Mesodermal cell (in vitro differentiated cells): ENCODE data around the gene DYDC2.

ENCODE experiments used
- H3K27ac ChIP-seq: 2 replicates; pipeline ENCODE4 v1.7.0; 2013; ENCODE audit warnings: mild to moderate bottlenecking, low read depth, low read length, moderate library complexity; ENCODE audit not compliant: severe bottlenecking
- H3K36me3 ChIP-seq: 2 replicates; pipeline ENCODE4 v1.7.1; 2013; ENCODE audit warnings: mild to moderate bottlenecking, low read length, moderate library complexity; ENCODE audit not compliant: control insufficient read depth, insufficient read depth
- H3K4me1 ChIP-seq: one replicate; pipeline ENCODE4 v1.7.1; 2013; ENCODE audit warnings: mild to moderate bottlenecking, low read length; ENCODE audit not compliant: insufficient read depth, control insufficient read depth, poor library complexity, severe bottlenecking
- H3K4me3 ChIP-seq: 2 replicates; pipeline ENCODE4 v1.7.0; 2013; ENCODE audit warnings: low read length, control low read depth, mild to moderate bottlenecking; ENCODE audit not compliant: insufficient read depth, poor library complexity, severe bottlenecking; ENCODE audit errors: extremely low read depth
- H3K9me3 ChIP-seq: 2 replicates; pipeline ENCODE4 v1.7.1; 2013; ENCODE audit warnings: mild to moderate bottlenecking, low read length, moderate library complexity; ENCODE audit not compliant: control insufficient read depth
- WGBS, 2 experiments: methylation state at CpG; one replicate each; pipeline ENCODE4 v1.1.5; 2013; ENCODE audit warnings: missing lambda C conversion rate in 2 of 2; ENCODE audit not compliant: insufficient coverage in 2 of 2; 5-methylcytosine and 5-hydroxymethylcytosine counted together

DYDC2 gene

GRCh38 chr10:80365510-80365909 is 8.9 kb downstream of the DYDC2 start:
- Histone ChIP-seq H3K27ac (no peak overlapping the region), H3K36me3 (no peaks in the 10 kb centered on the region), H3K9me3 (peaks cover 7% of the 10 kb centered on the region), H3K4me3 (no peak overlapping the region), H3K4me1 (no peaks in the 10 kb centered on the region)
- 88 to 100% methylated on average over 1 of the region's 1 CpG for WGBS, 2 experiments

- 77 to 80% methylated on average over 5 to 6 of the region's 6 CpGs for WGBS, 2 experiments
- Histone ChIP-seq H3K4me3 (no peak overlapping the region), H3K9me3 (peaks cover 5% of the 10 kb centered on the region), H3K4me1 (no peaks in the 10 kb centered on the region), H3K27ac (no peak overlapping the region), H3K36me3 (no peaks in the 10 kb centered on the region)
Measured at GRCh38 chr10:80371467-80371866, 14.9 kb downstream of the DYDC2 start.

DNA sequence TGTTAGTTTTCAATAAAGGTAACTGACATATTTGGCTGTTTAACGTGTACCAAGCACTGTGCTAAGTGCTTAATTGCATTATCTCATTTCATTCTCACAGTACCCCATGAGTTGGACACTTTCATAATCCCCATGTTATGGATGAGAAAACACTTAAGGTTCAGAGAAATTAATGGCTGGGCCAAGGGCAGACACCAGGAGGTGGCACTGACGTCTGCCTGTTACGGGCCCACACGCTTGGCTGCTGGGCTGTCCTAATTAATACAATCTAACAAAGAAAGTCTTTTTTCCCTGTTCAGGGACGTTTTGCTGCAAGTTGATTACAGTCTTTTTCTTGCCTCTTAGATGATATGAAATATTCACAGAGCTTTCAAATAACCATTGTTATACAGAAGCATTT is 16.1 kb downstream of the DYDC2 start:
- no peaks in the 10 kb centered on the region for H3K4me1 ChIP-seq
- H3K9me3 ChIP-seq, result no peaks in the 10 kb centered on the region
- no peak overlapping the region for H3K4me3 ChIP-seq
- no peak overlapping the region for H3K27ac ChIP-seq
- H3K36me3 ChIP-seq, result no peaks in the 10 kb centered on the region
- 84% methylated on average over 5 of the region's 5 CpGs; no CpG with 5 or more reads in 1 of the 2 experiments for WGBS, 2 experiments

DNA sequence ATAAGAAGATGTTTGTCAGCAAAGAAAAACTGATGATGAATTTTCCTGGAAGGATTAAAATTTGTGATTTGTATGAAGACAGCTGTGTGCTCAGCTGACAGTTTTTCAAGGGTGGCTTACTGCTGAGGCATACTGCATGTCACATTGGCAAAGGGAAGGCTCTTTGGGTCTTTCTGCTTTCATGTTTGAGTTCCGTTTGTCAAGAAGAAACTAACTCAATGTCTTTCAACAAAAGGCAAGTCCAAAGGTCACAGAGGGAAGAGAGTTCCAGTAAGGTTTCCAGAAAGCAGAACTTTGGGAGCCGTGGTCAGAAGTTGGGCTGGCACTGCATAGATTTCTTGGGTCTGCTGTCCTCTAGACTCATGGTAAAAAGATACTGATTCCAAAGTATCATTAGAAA is 16.9 kb downstream of the DYDC2 start:
- WGBS, 2 experiments, result 83 to 86% methylated on average over 1 to 2 of the region's 2 CpGs
- no peak overlapping the region for H3K4me3 ChIP-seq
- no peak overlapping the region for H3K27ac ChIP-seq
- H3K4me1 ChIP-seq, result no peaks in the 10 kb centered on the region
- H3K9me3 ChIP-seq, result no peaks in the 10 kb centered on the region
- H3K36me3 ChIP-seq, result no peaks in the 10 kb centered on the region

- Histone ChIP-seq H3K4me1 (no peaks in the 10 kb centered on the region), H3K9me3 (no peaks in the 10 kb centered on the region), H3K27ac (no peak overlapping the region), H3K36me3 (no peaks in the 10 kb centered on the region), H3K4me3 (no peak overlapping the region)
- 80 to 97% methylated on average over 1 to 3 of the region's 3 CpGs for WGBS, 2 experiments
Measured at GRCh38 chr10:80379701-80380100, 23.1 kb downstream of the DYDC2 start.

DNA sequence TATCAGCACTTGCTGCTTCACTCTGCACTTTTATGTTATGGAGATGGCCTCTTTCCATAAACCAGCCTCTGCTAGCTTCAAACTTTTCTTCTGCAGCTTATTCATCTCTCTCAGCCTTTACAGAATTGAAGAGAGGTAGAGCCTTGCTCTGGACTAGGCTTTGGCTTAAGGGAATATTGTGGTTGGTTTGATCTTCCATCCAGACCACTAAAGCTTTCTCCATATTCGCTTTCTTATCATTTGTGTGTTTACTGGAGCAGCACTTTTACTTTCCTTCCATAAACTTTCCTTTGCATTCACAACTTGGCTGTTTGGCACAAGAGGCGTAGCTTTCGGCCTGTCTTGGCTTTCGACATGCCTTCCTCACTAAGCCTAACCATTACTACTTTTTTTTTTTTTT is 23.6 kb downstream of the DYDC2 start:
- H3K4me1 ChIP-seq, result no peaks in the 10 kb centered on the region
- 71 to 95% methylated on average over 4 of the region's 4 CpGs for WGBS, 2 experiments
- no peaks in the 10 kb centered on the region for H3K36me3 ChIP-seq
- H3K9me3 ChIP-seq, result no peaks in the 10 kb centered on the region
- H3K4me3 ChIP-seq, result no peak overlapping the region
- H3K27ac ChIP-seq, result no peak overlapping the region

DNA sequence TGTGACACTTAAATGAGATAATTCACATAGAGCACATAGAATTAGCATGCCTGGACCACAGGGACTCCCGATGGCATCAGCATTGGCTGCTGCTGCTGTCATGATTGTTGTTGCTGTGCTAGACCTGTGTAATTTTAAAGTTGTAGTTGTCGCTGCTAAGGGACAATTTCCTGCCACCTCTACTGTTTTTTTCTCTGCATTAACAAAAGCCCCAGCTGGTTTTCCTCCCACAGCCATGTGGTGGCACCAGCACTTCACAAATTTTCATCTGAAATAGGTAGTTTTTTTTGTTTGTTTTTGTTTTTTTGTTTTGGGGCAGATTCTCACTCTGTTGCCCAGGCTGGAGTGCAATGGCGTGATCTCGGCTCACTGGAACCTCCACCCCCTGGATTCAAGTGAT is 26.4 kb downstream of the DYDC2 start:
- 8% methylated on average over 2 of the region's 4 CpGs; no CpG with 5 or more reads in 1 of the 2 experiments for WGBS, 2 experiments
- H3K4me1 ChIP-seq, result no peaks in the 10 kb centered on the region
- H3K9me3 ChIP-seq, result no peaks in the 10 kb centered on the region
- H3K27ac ChIP-seq, result no peak overlapping the region
- no peaks in the 10 kb centered on the region for H3K36me3 ChIP-seq
- no peak overlapping the region for H3K4me3 ChIP-seq

DNA sequence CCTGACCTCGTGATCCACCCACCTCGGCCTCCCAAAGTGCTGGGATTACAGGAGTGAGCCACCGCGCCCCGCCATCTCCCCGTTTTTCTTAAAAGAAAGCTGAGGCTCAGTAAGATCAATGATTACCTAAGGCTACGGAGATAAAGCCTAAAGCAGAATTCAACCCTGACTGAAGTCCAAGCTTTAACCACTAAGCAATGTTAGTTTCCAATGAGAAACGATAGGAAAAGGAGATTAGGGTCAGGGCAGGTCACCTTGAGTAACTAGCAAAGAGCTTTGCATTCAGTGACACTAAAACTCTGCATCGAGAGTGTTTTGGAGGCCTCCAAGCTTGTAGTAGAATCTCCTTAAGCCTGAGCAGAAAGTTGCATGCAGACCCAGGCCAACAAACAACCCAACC is 34.2 kb downstream of the DYDC2 start:
- H3K4me1 ChIP-seq, result no peaks in the 10 kb centered on the region
- H3K9me3 ChIP-seq, result no peaks in the 10 kb centered on the region
- WGBS, 2 experiments, result 90 to 93% methylated on average over 9 of the region's 9 CpGs
- H3K36me3 ChIP-seq, result no peaks in the 10 kb centered on the region
- no peak overlapping the region for H3K27ac ChIP-seq
- no peak overlapping the region for H3K4me3 ChIP-seq

DNA sequence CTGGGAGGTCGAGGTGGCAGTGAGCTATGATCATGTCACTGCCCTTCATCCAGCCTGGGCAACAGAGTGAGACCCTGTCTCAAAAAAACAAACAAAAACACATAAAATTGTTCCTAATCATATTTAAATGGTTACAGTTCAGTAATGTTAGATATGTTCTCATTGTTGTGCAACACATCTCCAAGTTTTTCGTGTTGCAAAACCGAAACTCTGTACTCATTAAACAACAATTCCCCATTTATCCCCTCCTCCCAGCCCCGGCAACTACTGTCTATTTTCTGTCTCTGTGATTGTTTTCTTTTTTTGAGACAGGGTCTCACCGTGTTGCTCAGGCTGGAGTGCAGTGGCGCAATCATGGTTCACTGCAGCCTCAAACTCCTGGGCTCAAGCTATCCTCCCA is 35.7 kb downstream of the DYDC2 start:
- Histone ChIP-seq H3K4me1 (no peaks in the 10 kb centered on the region), H3K36me3 (no peaks in the 10 kb centered on the region), H3K9me3 (no peaks in the 10 kb centered on the region), H3K27ac (no peak overlapping the region), H3K4me3 (no peak overlapping the region)
- WGBS, 2 experiments, result 82 to 94% methylated on average over 3 to 5 of the region's 6 CpGs

- Histone ChIP-seq H3K4me1 (no peaks in the 10 kb centered on the region), H3K36me3 (no peaks in the 10 kb centered on the region), H3K27ac (no peak overlapping the region), H3K9me3 (no peaks in the 10 kb centered on the region), H3K4me3 (no peak overlapping the region)
- WGBS, 2 experiments, result no CpG with 5 or more reads among the region's 2 CpGs
Measured at GRCh38 chr10:80394358-80394916, 37.9 kb downstream of the DYDC2 start.

- no peaks in the 10 kb centered on the region for H3K36me3 ChIP-seq
- no peak overlapping the region for H3K4me3 ChIP-seq
- H3K4me1 ChIP-seq, result no peaks in the 10 kb centered on the region
- no peak overlapping the region for H3K27ac ChIP-seq
- 100% methylated on average over 1 of the region's 2 CpGs for WGBS, 2 experiments
- H3K9me3 ChIP-seq, result no peaks in the 10 kb centered on the region
Measured at GRCh38 chr10:80397014-80397413, 40.4 kb downstream of the DYDC2 start.
